NOMO-1 treated with DMSO at 0.1 percent for 48 hours (cell line): ENCODE data around the gene VWC2.

ENCODE experiments used
- DNase-seq: peaks from one replicate; lab custom pipeline; 2025; ENCODE audit not compliant: unreplicated experiment; lab: John Stamatoyannopoulos, UW

Gene VWC2

GRCh38 chr7:49773218-49773935 lies at the start of gene VWC2:
Gene VWC2 (plus strand): TSS chr7:49773638. CDS start chr7:49775436, 1,798 bp downstream.
- no peak for DNase-seq

- no peak for DNase-seq
These were observed 49.4 kb upstream of the VWC2 start for GRCh38 chr7:49724071-49724470.

GRCh38 chr7:49731836-49732235 lies 41.6 kb upstream of the VWC2 start:
- DNase-seq = no peak

GRCh38 chr7:49762666-49763065 lies 10.8 kb upstream of the VWC2 start:
- DNase-seq = no peak

GRCh38 chr7:49763791-49764190 lies 9.6 kb upstream of the VWC2 start:
- DNase-seq = no peak

GRCh38 chr7:49766966-49767365 lies 6.5 kb upstream of the VWC2 start:
- DNase-seq = no peak

GRCh38 chr7:49767719-49768118 lies 5.7 kb upstream of the VWC2 start:
- peak; percentile 2 for DNase-seq

GRCh38 chr7:49768254-49768653 lies 5.2 kb upstream of the VWC2 start:
- DNase-seq = no peak

- no peak for DNase-seq
These were observed 4.6 kb upstream of the VWC2 start for GRCh38 chr7:49768835-49769234.

GRCh38 chr7:49769285-49769857 lies 4.1 kb upstream of the VWC2 start:
- DNase-seq = no peak

GRCh38 chr7:49770838-49771237 lies 2.6 kb upstream of the VWC2 start:
- DNase-seq = no peak

- no peak for DNase-seq
These were observed 1.8 kb upstream of the VWC2 start for GRCh38 chr7:49771427-49772176.

GRCh38 chr7:49772916-49773217 lies 571 bp upstream of the VWC2 start:
- peak; percentile 18 for DNase-seq

GRCh38 chr7:49773936-49774458 lies 559 bp downstream of the VWC2 start:
- no peak for DNase-seq

- no peak for DNase-seq
These were observed 1.1 kb downstream of the VWC2 start for GRCh38 chr7:49774459-49775064.

- no peak for DNase-seq
These were observed 1.9 kb downstream of the VWC2 start for GRCh38 chr7:49775065-49775948.

GRCh38 chr7:49775949-49776443 lies 2.6 kb downstream of the VWC2 start:
- DNase-seq = peak; percentile 10

GRCh38 chr7:49776994-49777393 lies 3.6 kb downstream of the VWC2 start:
- DNase-seq = no peak

GRCh38 chr7:49778731-49779270 lies 5.4 kb downstream of the VWC2 start:
- DNase-seq = peak; percentile 48

- no peak for DNase-seq
These were observed 7.5 kb downstream of the VWC2 start for GRCh38 chr7:49780953-49781352.
